Transverse colon (tissue), 4 donors: Measurements from ENCODE around the gene PDHB.

Source experiments
- EP300 ChIP-seq: sonication (generic); formaldehyde crosslinking; IDR thresholded peaks from one replicate; pipeline ENCODE4 v1.6.1; 2017; ENCODE audit warnings: antibody characterized with exemption, low read depth
- POLR2A ChIP-seq: fragments of 450-650 bp; IDR thresholded peaks from one replicate; pipeline ENCODE4 v1.6.1; 2016; ENCODE audit warnings: antibody characterized with exemption, mild to moderate bottlenecking, moderate library complexity
- POLR2AphosphoS5 ChIP-seq, 3 donors: sonication (generic); formaldehyde crosslinking; IDR thresholded peaks; one replicate each; pipeline ENCODE4 v1.6.1; 2016; ENCODE audit warnings: antibody characterized with exemption in 3 of 3
- TF ChIP-seq, protein P1 (sequence below), 5 experiments: fragments of 200-600 bp in 3 of 5; fragments of 450-650 bp in 2 of 5; sonication (generic) in 3 of 5; IDR thresholded peaks; 1 replicate in 2 of 5; 2 replicates in 3 of 5; pipeline ENCODE4 v1.5.1; 2016 to 2017; ENCODE audit warnings: antibody characterized with exemption in 5 of 5, inconsistent platforms in 3 of 5, mild to moderate bottlenecking in 2 of 5, moderate library complexity in 1 of 5

DNA sequence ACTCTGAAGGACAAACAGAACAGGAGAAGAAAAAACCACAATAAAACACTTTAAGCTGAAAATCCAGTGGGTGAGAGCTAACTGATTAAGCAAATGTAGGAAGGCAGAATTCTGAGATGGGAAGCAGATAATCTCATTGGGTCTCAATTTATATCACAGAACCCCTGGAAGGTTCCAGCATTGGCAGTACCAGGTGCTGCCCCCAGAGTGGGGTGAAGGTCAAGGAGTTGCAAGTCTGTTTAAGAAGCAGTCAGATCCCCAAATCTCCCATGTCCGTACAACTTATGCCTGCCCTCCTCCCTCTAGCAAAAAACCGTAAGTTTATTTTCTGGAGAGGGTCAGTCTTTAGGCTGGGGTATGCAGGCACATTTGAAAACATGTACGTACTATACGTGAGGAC, 55.9 kb downstream of the PDHB start:
- TF ChIP-seq, protein P1, sequence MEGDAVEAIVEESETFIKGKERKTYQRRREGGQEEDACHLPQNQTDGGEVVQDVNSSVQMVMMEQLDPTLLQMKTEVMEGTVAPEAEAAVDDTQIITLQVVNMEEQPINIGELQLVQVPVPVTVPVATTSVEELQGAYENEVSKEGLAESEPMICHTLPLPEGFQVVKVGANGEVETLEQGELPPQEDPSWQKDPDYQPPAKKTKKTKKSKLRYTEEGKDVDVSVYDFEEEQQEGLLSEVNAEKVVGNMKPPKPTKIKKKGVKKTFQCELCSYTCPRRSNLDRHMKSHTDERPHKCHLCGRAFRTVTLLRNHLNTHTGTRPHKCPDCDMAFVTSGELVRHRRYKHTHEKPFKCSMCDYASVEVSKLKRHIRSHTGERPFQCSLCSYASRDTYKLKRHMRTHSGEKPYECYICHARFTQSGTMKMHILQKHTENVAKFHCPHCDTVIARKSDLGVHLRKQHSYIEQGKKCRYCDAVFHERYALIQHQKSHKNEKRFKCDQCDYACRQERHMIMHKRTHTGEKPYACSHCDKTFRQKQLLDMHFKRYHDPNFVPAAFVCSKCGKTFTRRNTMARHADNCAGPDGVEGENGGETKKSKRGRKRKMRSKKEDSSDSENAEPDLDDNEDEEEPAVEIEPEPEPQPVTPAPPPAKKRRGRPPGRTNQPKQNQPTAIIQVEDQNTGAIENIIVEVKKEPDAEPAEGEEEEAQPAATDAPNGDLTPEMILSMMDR (IDR thresholded peaks at IDR 0.05) = no peak
- TF ChIP-seq POLR2A (no peak), EP300 (no peak), POLR2AphosphoS5 (IDR thresholded peaks at IDR 0.05) (no peak)
